OCI-LY3 (cell line): ENCODE results near the gene DPYD.

ENCODE experiments used
- CTCF ChIP-seq: fragments of 200-600, 300-600 bp; sonication (generic); IDR thresholded peaks from 2 replicates; pipeline ENCODE4 v1.5.1; 2014; ENCODE audit warnings: antibody characterized with exemption, low read length, low read depth
- EZH2phosphoT487 ChIP-seq: fragments of 200-600 bp; shearing (Covaris generic); IDR thresholded peaks from 2 replicates; pipeline ENCODE4 v1.6.1; 2018; ENCODE audit warnings: antibody characterized with exemption, mixed run types, low read depth

GRCh38 chr1:97875996-97876395 is 44.8 kb downstream of the DPYD start:
- TF ChIP-seq CTCF (no peak), EZH2phosphoT487 (no peak)
